Measurements from ENCODE around the gene PERM1. TPM values are rescaled to one million over a fixed set of nuclear protein-coding genes. Genes with fewer than 3 reads are reported as not detected.

The PERM1 gene
- total and polyA plus RNA-seq, 2 of the 13 experiments (the other 11 are each of a cell fraction or from before 2014, with no cell fraction given), result 0.04 to 0.29 TPM

- H2AFZ ChIP-seq (ENCODE audit: low read length), result no peak within 1 kb of the TSS
- peaks cover 0 to 4% of the 10 kb centered on the region in 2 experiments; a peak in 1 of 5 replicates for H3K27me3 ChIP-seq (ENCODE audit: control insufficient read depth in 1 of 2, insufficient read depth in 2 of 2, low read length in 2 of 2)
- TSS peak; percentile 78 for BruUV-seq (replicated peaks)
- ChIA-PET CTCF (ENCODE audit: low intra/inter-chr PET ratio, low total read pairs) (no interaction called here), POLR2A (interaction anchor here (0.6 to 1.7 kb wide), 3 partner anchors 17 to 43 kb away, joined by 3 to 10 read pairs (median 4); no protein-coding TSS in a partner anchor)
- DNase-seq (ENCODE audit: low spot score) (peak; percentile 72), FAIRE-seq (no peak), ATAC-seq (peak; percentile 85)
- H3K79me2 ChIP-seq (ENCODE audit: insufficient read depth, low read length), result peaks cover 21% of the 10 kb centered on the region
- H3K4me2 ChIP-seq (ENCODE audit: low read depth, low read length), result peak within 1 kb of the TSS; percentile 88
- H3K27ac ChIP-seq (ENCODE audit: extremely low read length, insufficient read depth, low read length), result peak within 1 kb of the TSS; percentile 74
- H3K4me1 ChIP-seq (ENCODE audit: insufficient read depth, low read length), result peaks cover 17% of the 10 kb centered on the region
- H3K9ac ChIP-seq (ENCODE audit: insufficient read depth, low read depth, low read length), result peak within 1 kb of the TSS; percentile 89
- intact Hi-C loops (cut with micrococcal nuclease; ENCODE audit: unreplicated experiment), result loop anchor here (2.0 kb wide), 1 partner anchor 18 kb away; no protein-coding TSS in a partner anchor
- no peaks in the 10 kb centered on the region for H3K9me3 ChIP-seq (ENCODE audit: low read length)
- peaks cover 13% of the 10 kb centered on the region for H4K20me1 ChIP-seq (ENCODE audit: insufficient read depth, low read length)
- in situ Hi-C loops (cut with HindIII; ENCODE audit: extremely low pct_ligation_motif_present, low pct_unique_long_range_greater_than_20kb), result no loop called here
- H3K36me3 ChIP-seq (replicated peaks in 1 of 2; ENCODE audit: control insufficient read depth in 1 of 2, insufficient read depth in 2 of 2, low read length in 2 of 2), result peaks cover 18 to 34% of the 10 kb centered on the region in 2 experiments
- H3K4me3 ChIP-seq (replicated peaks in 1 of 3; ENCODE audit: insufficient read depth in 1 of 3, low read depth in 2 of 3, low read length in 3 of 3), result peak within 1 kb of the TSS; percentile 83 to 100 (median 99)
- 0% methylated on average over 8 of the region's 101 CpGs for WGBS (ENCODE audit: low lambda C conversion rate)
- no peak for TF ChIP-seq MLLT10 (CRISPR knock-in tag; IDR thresholded peaks at IDR 0.05)
- TF ChIP-seq SMYD3 (CRISPR knock-in tag; IDR thresholded peaks at IDR 0.05), result no peak
- TF ChIP-seq, protein P1, sequence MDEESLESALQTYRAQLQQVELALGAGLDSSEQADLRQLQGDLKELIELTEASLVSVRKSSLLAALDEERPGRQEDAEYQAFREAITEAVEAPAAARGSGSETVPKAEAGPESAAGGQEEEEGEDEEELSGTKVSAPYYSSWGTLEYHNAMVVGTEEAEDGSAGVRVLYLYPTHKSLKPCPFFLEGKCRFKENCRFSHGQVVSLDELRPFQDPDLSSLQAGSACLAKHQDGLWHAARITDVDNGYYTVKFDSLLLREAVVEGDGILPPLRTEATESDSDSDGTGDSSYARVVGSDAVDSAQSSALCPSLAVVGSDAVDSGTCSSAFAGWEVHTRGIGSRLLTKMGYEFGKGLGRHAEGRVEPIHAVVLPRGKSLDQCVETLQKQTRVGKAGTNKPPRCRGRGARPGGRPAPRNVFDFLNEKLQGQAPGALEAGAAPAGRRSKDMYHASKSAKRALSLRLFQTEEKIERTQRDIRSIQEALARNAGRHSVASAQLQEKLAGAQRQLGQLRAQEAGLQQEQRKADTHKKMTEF (CRISPR knock-in tag; IDR thresholded peaks at IDR 0.05), result 0 out of 2 replicates have a peak, but pooled peaks have one; percentile 44
- TF ChIP-seq ZNF430 (CRISPR knock-in tag; IDR thresholded peaks at IDR 0.05), result 0 out of 2 replicates have a peak, but pooled peaks have one; percentile 4
- peak; percentile 53; the same call in 1 of the 2 replicates for TF ChIP-seq ZNF441 (CRISPR knock-in tag; IDR thresholded peaks at IDR 0.05; ENCODE audit: borderline replicate concordance)
- peak; percentile 81 for TF ChIP-seq ZNF687 (CRISPR knock-in tag; IDR thresholded peaks at IDR 0.05)
- TF ChIP-seq HMGXB4 (CRISPR knock-in tag; IDR thresholded peaks at IDR 0.05; ENCODE audit: borderline replicate concordance in 1 of 2, low read depth in 1 of 2), result peak; percentile 43 to 67; a peak in 3 of 4 replicates
- TF ChIP-seq HOXA3 (CRISPR knock-in tag; IDR thresholded peaks at IDR 0.05), result peak; percentile 79
- TF ChIP-seq ISL2 (CRISPR knock-in tag; IDR thresholded peaks at IDR 0.05), result peak; percentile 52; the same call in 1 of the 2 replicates
- peak; percentile 83 for TF ChIP-seq ZFX (CRISPR knock-in tag; IDR thresholded peaks at IDR 0.05; ENCODE audit: low read depth)
- TF ChIP-seq MTF1 (CRISPR knock-in tag; IDR thresholded peaks at IDR 0.05), result peak; percentile 22; the same call in 1 of the 2 replicates
- peak; percentile 43; the same call in 1 of the 2 replicates for TF ChIP-seq PITX1 (CRISPR knock-in tag; IDR thresholded peaks at IDR 0.05)
- TF ChIP-seq FOXJ3 (CRISPR knock-in tag; IDR thresholded peaks at IDR 0.05; ENCODE audit: borderline replicate concordance), result no peak
Measured at GRCh38 chr1:958823-959730, 22.8 kb downstream of the PERM1 start, which contains the start of gene NOC2L. Gene NOC2L (minus strand): TSS chr1:959256. CDS start chr1:959240, 16 bp downstream.
